GM12891 (cell line): Measurements from ENCODE around the gene SHC3.

Experiments
- POLR2A ChIP-seq: IDR thresholded peaks from 2 replicates; pipeline ENCODE4 v1.6.1; 2011; ENCODE audit warnings: low read depth, low read length, control low read depth
- POLR2AphosphoS5 ChIP-seq: IDR thresholded peaks from 2 replicates; pipeline ENCODE4 v1.6.1; 2011; ENCODE audit warnings: low read depth, low read length, control low read depth
- POU2F2 ChIP-seq: IDR thresholded peaks from 2 replicates; pipeline ENCODE4 v1.6.1; 2011; ENCODE audit warnings: low read depth, mild to moderate bottlenecking, control low read depth, low read length, moderate library complexity
- SPI1 ChIP-seq: IDR thresholded peaks from 2 replicates; pipeline ENCODE4 v1.6.1; 2011; ENCODE audit warnings: low read depth, low read length, control low read depth
- TAF1 ChIP-seq: IDR thresholded peaks from 2 replicates; pipeline ENCODE4 v1.6.1; 2011; ENCODE audit warnings: low read depth, low read length, control low read depth

GRCh38 chr9:89178830-89179539 is 367 bp upstream of the SHC3 start:
- TF ChIP-seq POLR2AphosphoS5 (no peak), POLR2A (no peak), TAF1 (no peak), SPI1 (no peak), POU2F2 (no peak)
